Fibroblast of skin of right quadriceps (primary cell): ENCODE measurements around the gene SYS1.

Experiments used
- DNase-seq: peaks from one replicate; pipeline ENCODE4 v3.0.0-alpha.2; 2013

Gene SYS1

GRCh38 chr20:45391559-45391958 lies 28.6 kb downstream of the SYS1 start:
- DNase-seq: no peak

DNA sequence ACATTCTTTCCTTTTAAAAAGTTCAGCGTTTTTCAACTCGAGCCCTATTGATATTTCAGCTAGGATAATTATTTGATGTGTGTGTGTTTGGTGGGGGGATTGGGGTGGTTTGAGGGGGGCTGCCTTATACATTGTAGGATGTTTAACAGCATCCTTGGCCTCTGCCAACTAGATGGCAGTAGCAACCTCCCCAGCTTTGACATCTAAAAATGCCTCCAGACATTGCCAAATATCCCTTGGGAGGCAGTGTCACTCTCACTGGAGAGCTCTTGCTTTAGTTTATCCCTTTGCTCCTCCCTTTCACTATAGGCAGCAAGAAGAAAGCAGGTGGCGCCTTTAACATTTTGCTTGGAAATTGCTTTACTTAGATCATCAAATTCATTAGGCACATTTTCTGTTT lies 29.8 kb downstream of the SYS1 start:
- DNase-seq: no peak

GRCh38 chr20:45394221-45395113 lies 31.5 kb downstream of the SYS1 start:
- DNase-seq: no peak

- DNase-seq: no peak
Measured at GRCh38 chr20:45395114-45395415, 32.1 kb downstream of the SYS1 start.

DNA sequence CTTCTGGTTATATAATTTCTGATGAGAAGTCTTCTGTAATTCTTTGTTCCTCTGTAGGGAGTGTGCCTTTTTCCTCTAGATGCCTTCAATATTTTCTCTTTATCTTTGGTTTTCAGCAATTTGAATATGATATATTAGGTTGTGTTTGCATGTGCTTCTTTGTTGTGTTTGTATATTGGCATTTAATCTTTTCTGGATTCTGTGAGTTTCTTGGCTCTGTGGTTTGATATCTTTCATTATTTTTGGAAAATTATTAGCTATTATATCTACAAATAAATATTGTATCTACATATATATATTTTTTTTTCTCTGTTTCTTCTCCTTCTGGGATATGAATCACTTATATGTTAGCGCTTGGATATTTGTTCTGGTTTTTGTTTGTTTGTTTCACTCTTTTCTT lies 36.1 kb downstream of the SYS1 start:
- DNase-seq: no peak

DNA sequence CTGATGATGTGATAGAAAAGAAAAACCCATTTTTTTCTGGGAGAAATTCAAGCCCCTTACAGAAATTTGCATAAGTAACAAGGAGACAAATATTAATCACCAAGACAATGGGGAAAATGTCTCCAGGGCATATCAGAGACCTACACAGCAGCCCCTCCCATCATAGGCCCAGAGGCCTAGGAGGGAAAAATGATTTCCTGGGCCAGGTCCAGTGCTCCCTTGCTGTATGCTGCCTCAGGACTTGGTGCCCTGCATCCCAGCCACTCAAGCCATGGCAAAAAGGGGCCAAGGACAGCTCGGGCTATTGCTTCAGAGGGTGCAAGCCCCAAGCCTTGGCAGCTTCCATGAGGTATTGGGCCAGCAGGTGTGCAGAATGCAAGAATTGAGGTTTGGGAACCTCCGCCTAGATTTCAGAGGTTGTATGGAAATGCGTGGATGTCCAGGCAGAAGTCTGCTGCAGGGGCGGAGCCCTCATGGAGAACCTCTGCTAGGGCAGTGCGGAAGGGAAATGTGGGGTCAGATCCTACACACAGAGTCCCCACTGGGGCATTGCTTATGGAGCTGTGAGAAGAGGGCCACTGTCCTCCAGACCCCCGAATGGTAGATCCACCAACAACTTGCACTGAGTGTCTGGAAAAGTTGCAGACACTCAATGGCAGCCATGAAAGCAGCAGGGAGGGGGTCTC lies 37.5 kb downstream of the SYS1 start:
- DNase-seq: no peak

DNA sequence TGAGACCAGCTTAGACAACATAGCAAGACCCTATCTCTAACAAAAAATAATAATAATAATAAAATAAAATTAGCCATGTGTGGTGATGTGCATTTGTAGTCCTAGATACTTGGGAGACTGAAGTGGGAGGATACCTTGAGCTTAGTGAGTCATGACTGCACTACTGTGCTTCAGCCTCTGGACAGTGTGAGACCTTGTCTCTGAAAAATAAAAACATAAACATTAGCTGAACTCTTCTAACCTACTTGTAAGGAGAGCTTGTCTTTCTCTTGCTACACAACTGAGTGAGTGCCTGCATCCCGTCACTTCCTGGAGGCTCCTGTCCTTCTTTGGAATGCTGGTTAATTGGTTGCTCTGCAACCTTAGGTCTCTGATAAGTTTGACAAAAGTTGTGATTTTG lies 40.0 kb downstream of the SYS1 start:
- DNase-seq: no peak

DNA sequence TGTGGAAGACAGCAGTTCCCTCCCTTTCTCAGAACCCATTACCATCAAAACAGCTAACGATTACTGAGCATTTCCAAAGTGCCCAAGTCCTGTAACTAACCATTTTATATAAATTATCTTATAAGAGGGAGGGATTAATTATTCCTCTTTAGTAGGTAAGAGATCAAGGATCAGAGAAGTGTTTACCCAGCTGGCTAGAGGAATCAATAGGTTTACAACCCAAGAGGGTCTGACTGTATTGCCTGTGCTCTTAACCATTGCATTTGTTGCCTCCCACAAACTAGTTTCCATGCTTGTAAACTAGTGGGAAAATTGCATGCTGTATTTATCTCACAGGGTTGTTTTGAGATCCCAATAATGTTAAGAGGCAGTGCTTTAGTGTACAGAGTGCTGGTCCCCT lies 41.5 kb downstream of the SYS1 start:
- DNase-seq: no peak

GRCh38 chr20:45405571-45406259 lies 42.8 kb downstream of the SYS1 start:
- peak; percentile 7 for DNase-seq

GRCh38 chr20:45406260-45407066 lies 43.5 kb downstream of the SYS1 start:
- peak; percentile 32 for DNase-seq

DNA sequence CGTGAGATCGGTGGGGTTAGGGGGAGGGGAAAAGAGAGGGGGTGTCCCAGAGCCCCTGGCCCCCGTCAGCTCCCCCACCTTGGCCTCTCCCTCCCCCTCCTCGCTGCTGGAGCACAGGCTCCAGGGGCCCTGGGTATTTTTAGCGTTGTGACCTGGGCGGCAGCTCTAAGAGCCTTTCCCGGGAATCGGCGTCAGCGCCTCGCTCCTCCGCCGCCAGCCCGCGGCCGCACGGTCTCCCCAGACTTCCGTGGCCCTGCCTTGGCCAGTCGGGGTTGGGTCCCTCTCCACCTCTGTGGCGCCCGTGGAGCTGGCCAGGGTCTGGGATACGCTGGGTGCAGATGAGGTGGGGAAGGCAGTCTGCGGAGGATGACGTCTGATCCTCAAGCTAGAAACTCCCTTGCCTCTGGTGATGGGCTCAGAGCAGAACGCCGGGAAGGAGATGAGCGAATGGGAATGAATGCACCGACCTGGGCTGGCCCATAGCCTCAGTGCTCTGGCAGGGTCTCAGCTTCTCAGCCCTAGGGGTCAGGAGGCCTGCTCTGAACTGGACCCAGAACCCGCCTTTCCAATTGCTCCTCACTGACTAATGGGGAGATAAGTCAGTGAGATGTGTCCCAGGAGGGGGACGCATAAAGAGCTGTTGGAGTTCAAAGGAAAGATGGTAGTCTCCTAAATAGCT lies 44.2 kb downstream of the SYS1 start:
- DNase-seq: peak; percentile 17

- no peak for DNase-seq
Measured at GRCh38 chr20:45407783-45408645, 45.1 kb downstream of the SYS1 start, which contains the start of gene DBNDD2. TSS of gene DBNDD2 (plus strand) at chr20:45408289. CDS start at chr20:45408468, 179 bp downstream.

- no peak for DNase-seq
Measured at GRCh38 chr20:45408646-45409213, 45.8 kb downstream of the SYS1 start.

DNA sequence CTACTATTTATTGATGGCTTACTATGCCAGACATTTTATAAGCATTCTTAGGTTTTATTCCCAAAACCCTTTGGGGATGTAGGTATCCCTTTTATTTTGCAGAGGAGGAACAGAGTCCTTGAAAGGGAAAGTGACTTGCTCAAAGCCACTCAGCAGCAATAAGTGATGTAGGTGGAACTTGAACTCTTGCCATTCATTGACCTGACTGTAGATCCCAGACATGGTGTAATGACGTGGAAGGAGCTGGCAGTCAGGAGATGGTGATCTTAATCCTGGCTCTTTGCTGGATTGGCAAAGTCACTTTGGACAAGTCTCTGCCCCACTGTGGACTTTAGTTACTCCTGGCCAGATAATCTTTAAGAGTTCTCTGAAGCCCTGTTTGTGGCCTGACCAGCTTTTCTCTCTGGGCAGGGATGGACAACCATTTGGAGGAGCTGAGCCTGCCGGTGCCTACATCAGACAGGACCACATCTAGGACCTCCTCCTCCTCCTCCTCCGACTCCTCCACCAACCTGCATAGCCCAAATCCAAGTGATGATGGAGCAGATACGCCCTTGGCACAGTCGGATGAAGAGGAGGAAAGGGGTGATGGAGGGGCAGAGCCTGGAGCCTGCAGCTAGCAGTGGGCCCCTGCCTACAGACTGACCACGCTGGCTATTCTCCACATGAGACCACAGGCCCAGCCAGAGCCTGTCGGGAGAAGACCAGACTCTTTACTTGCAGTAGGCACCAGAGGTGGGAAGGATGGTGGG lies 46.7 kb downstream of the SYS1 start:
- DNase-seq: no peak

DNA sequence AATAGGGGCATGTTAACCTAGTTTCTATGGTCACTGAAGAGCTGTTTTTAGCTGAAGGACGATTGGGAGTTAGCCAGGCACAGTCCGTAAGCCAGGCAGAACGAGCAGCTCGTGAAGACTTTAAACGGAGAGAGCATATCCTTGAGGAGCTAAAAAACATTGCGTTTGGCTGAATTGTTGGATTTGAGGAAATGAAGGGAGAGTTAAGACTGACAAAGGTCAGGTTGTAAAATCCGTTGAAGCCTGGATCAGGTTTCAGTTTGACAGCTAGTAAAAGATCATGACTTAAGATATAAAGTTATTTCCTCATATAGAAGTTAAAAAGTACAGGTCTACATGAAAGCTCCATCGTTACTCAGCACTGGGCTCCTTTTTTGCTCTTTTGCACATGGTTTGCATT lies 47.9 kb downstream of the SYS1 start:
- DNase-seq: no peak

DNA sequence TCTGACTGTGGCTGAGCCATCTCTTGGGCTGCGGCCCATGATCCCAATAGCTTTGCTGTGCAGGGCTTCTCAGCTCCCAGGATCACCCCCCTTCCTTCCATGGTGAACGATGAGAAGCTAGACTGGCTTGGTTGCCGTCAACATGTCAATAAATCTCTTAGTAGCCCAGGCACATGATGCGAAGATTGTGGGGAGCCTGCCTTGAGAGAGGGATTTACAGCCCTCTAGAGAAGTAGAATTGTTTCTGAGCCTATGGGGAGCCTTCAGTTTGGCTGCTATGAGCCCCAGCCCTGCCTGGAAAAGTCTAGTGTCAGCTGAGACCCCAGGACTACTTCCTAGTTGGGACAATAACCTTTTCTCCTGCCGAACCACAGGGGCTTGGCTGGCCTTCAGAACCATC lies 49.7 kb downstream of the SYS1 start:
- no peak for DNase-seq

DNA sequence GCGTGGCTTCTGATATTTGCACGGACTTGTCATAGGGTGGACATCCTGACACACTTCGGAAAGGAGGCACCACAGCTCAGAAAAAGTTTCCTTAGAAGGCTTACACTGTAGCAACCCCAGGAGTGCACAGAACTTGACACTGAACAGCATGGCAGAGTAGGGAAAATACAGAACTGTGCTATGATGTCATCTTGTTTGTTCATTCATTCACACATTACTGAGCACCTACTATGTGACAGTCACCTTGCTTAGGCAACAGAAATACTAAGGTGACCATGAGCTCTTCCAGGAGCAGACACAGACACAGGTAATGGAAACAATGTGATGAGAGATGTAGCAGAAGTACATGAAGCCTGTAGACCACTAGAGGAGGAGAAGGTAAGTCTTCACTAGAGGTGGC lies 50.5 kb downstream of the SYS1 start:
- no peak for DNase-seq

DNA sequence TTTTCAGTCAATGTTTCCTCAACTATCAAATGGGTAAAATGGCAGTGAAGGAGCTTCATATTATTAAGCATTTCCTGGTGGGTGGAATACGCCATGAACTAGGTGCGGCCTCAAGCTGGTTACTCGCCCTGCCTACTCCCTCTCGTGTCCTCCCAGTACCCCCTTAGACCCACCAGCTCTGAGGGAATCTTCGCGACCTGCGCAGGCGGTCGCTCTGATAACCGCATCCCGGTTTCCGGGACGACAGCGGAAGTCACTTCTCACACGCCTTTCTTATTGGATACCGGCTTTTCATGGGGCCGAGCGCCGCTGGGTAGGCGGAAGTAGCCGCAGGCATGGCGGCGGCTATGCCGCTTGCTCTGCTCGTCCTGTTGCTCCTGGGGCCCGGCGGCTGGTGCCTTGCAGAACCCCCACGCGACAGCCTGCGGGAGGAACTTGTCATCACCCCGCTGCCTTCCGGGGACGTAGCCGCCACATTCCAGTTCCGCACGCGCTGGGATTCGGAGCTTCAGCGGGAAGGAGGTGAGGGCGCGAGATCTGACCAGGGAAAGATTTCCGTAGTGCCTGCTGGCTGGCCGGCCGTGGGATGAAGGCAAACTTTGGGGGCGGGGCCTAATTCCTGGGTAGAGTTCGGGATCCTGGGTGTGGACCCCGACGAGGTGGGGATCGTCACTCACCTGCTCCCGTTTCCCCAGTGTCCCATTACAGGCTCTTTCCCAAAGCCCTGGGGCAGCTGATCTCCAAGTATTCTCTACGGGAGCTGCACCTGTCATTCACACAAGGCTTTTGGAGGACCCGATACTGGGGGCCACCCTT lies 53.1 kb downstream of the SYS1 start, which contains the start of gene PIGT:
Gene PIGT, plus strand, starts transcription at position 320 of the 816 bp plus-strand sequence. Its CDS starts 16 bp downstream, at position 336.
- peak; percentile 80 for DNase-seq

- DNase-seq: no peak
Measured at GRCh38 chr20:45416917-45417316, 54.0 kb downstream of the SYS1 start.
